Camera-type eye (tissue), 1 donor: ENCODE data around the gene LRRK1. TPM values are rescaled to one million over a fixed set of nuclear protein-coding genes. Genes with fewer than 3 reads are reported as not detected.

Experiments
- total RNA-seq: library from RNA; depleted of rRNA; stranded (reverse); fragments of >200 nt; gene quantifications from one replicate; pipeline ENCODE4 v1.2.3, GENCODE V29; 2014

LRRK1 gene
- 8.7 TPM for total RNA-seq

GRCh38 chr15:100918690-100919480, at the start of gene LRRK1:
LRRK1 (plus strand) TSS chr15:100919357; CDS start chr15:100924633, 5,276 bp downstream.

GRCh38 chr15:100879464-100880138, 39.6 kb upstream of the LRRK1 start, which contains the start of gene ALDH1A3:
ALDH1A3 (plus strand) TSS chr15:100879831; CDS start chr15:100879908, 77 bp downstream.

Other genes with a start within 250 kb of the LRRK1 start
- 143 TPM for gene ALDH1A3, start 39.5 kb upstream of the LRRK1 start, total RNA-seq